AG09309 (cell line): ENCODE data around the gene PLA2G5.

ENCODE experiments used
- DNase-seq: peaks from one replicate; pipeline ENCODE4 v3.0.0-alpha.2; 2010; ENCODE audit warnings: low read depth
- H3K4me3 ChIP-seq: 2 replicates; pipeline ENCODE4 v1.5.1; 2011; ENCODE audit warnings: mild to moderate bottlenecking, low read depth, low read length, moderate library complexity; ENCODE audit not compliant: control insufficient read depth
- CTCF ChIP-seq: IDR thresholded peaks from 2 replicates; pipeline ENCODE4 v1.5.1; 2011; ENCODE audit warnings: mild to moderate bottlenecking, low read depth, low read length, inconsistent platforms; ENCODE audit not compliant: insufficient read depth, control insufficient read depth; ENCODE audit errors: missing control alignments

The PLA2G5 gene

GRCh38 chr1:20105856-20106255, 35.9 kb downstream of the PLA2G5 start:
- no peak for TF ChIP-seq CTCF
- no peak for DNase-seq
- H3K4me3 ChIP-seq: no peak overlapping the region

DNA sequence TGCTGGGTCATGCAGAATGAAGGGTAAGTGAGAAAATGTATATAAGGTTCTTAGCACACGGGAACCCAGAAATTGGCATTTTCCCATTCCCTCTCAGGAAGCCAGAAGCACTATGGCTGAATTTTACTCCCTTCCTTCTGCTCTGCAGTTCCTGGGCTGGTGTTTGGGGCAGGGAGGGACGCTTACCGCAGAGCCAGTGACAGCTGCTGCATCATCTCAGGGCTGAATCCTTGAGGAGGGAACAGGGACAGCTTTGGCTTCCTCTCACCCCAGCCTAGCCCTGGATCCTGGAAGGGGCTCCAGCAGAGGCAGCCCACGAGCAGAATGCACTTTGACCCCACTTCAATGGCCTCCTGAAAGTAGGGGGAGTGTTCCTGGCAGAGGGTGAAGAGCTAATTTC, 37.4 kb downstream of the PLA2G5 start:
- no peak for TF ChIP-seq CTCF
- H3K4me3 ChIP-seq: no peak overlapping the region
- DNase-seq: no peak

DNA sequence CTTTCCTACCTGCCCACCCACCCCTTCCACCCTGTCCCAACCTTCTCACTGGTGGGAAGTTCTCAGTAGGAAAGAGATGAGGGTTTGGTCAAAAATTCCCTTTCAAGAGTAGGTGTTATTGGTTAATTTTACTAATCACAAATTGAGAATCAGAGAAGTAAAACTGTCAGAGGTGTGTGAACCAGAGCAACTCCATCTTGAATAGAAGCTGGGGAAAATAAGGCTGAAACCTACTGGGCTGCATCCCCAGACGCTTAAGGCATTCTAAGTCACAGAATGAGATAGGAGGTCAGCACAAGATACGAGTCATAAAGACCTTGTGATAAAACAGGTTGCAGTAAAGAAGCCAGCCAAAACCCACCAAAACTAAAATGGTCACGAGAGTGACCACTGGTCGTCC, 37.8 kb downstream of the PLA2G5 start:
- no peak for DNase-seq
- H3K4me3 ChIP-seq: no peak overlapping the region
- no peak for TF ChIP-seq CTCF

DNA sequence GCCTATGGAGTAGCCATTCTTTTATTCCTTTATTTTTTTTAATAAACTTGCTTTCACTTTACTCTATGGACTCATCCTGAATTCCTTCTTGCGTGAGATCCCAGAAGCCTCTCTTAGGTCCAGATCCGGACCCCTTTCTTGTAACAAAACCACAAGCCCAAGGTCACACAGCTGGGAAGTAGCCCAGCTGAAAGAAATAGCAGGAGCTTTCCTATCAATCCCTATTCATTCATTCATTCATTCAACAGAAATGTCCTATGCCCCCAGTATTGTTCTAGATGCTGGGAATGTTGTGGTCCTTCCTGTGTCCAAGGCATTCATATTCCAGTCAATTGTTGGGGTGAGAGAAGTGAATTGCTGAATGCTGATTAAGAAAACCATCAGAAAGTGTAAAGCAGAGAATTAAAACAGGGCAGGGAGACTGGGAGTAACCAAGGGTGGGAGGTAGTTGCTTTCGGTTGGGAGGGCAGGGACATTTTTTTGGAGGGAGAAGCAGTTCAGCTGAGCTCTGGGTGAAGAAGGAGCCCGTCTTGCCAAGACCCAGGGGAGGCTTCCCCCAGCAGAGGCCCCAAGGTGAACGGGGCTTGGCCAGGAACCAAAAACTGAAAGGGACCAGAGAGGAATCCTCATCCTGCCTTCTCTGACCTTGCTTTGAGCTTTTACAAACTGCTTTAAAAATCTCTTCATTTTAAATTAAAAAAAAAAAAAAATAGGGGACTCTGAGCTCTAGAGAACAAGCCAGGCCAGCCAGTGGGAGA, 38.6 kb downstream of the PLA2G5 start:
- no peak overlapping the region for H3K4me3 ChIP-seq
- DNase-seq: no peak
- no peak for TF ChIP-seq CTCF

- DNase-seq: no peak
- H3K4me3 ChIP-seq: no peak overlapping the region
- TF ChIP-seq CTCF: no peak
Observed at GRCh38 chr1:20109223-20109856, 39.3 kb downstream of the PLA2G5 start.

GRCh38 chr1:20110679-20111078, 40.7 kb downstream of the PLA2G5 start:
- peak; percentile 45 for DNase-seq
- no peak for TF ChIP-seq CTCF
- no peak overlapping the region for H3K4me3 ChIP-seq
